Kidney (tissue), 14 donors: Measurements from ENCODE around the gene RNF4. TPM values are rescaled to one million over a fixed set of nuclear protein-coding genes. Genes with fewer than 3 reads are reported as not detected.

Experiments used
- DNase-seq, 5 donors: peaks; one replicate each; pipeline ENCODE4 v3.0.0-alpha.2; 2013 to 2020
- FAIRE-seq: peaks from 2 replicates; lab custom pipeline; 2012; peaks lifted over from hg19 to GRCh38; lab: Jason Lieb, UNC
- H3K27ac ChIP-seq, 2 donors: one replicate each; pipeline ENCODE4 v1.7.0; 2013; ENCODE audit warnings: low read depth in 2 of 2, low read length in 2 of 2, inconsistent platforms in 1 of 2
- H3K27me3 ChIP-seq: one replicate; pipeline ENCODE4 v1.7.1; 2013; ENCODE audit warnings: low read length, inconsistent platforms; ENCODE audit not compliant: control insufficient read depth, insufficient read depth
- H3K36me3 ChIP-seq, 3 donors: one replicate each; pipeline versions ENCODE4 v1.7.0 to v1.7.1; 2013; ENCODE audit warnings: low read length in 3 of 3, control low read depth in 1 of 3, inconsistent platforms in 1 of 3; ENCODE audit not compliant: insufficient read depth in 3 of 3, control insufficient read depth in 2 of 3
- H3K4me1 ChIP-seq, 3 donors: one replicate each; pipeline versions ENCODE4 v1.7.0 to v1.7.1; 2013; ENCODE audit warnings: low read length in 3 of 3, inconsistent platforms in 1 of 3, low read depth in 1 of 3; ENCODE audit not compliant: control insufficient read depth in 2 of 3, insufficient read depth in 2 of 3
- H3K4me3 ChIP-seq, 3 donors: one replicate each; pipeline versions ENCODE4 v1.7.0 to v1.8.1; 2013; ENCODE audit warnings: low read length in 3 of 3, control low read depth in 1 of 3, inconsistent platforms in 1 of 3
- H3K9ac ChIP-seq, 3 donors: one replicate each; pipeline versions ENCODE4 v1.7.0 to v1.7.1; 2013; ENCODE audit warnings: low read length in 3 of 3, control low read depth in 1 of 3, inconsistent platforms in 1 of 3
- H3K9me3 ChIP-seq, 3 donors: one replicate each; pipeline versions ENCODE4 v1.7.0 to v1.7.1; 2013; ENCODE audit warnings: low read length in 3 of 3, control low read depth in 1 of 3, inconsistent platforms in 1 of 3; ENCODE audit not compliant: control insufficient read depth in 2 of 3, insufficient read depth in 1 of 3
- intact Hi-C: fragments of 100-400 bp; cut with DNase I; formaldehyde crosslinking; loops from one replicate; pipeline ENCODE4 v1.11.1; 2022
- polyA plus RNA-seq: library from polyadenylated mRNA; stranded (reverse); fragments of 350-450 nt; fragmentation: Illumina TruSeq; extraction: RNeasy Lipid Tissue Mini Kit (QIAGEN cat#74804); gene quantifications from one replicate; pipeline ENCODE4 v1.2.3, GENCODE V29; 2014; ENCODE audit warnings: low read depth, low replicate concordance; ENCODE audit not compliant: insufficient read depth
- total RNA-seq: library from RNA; stranded (reverse); fragmentation: NEBNext Ultra II Directional; extraction: Animal tissue kit (Norgen Biotek cat#: 25700); gene quantifications from one replicate; pipeline ENCODE4 v1.2.1, GENCODE V29; 2021
- TF ChIP-seq, protein P1 (sequence below): IDR thresholded peaks from 3 replicates; pipeline ENCODE4 v1.5.1; 2012; ENCODE audit warnings: mild to moderate bottlenecking, moderate library complexity, borderline replicate concordance; ENCODE audit not compliant: insufficient read depth; ENCODE audit errors: extremely low read depth
- donor health status: control.
- donor health status: control.
- donor health status: control.
- donor health status: control.
- donor health status: control.
- donor health status: DM: yes; HTN: yes; CAD: no.
- donor health status: Normal renal cell carcinoma (clear cell type).

The RNF4 gene
- total and polyA plus RNA-seq, 2 donors from 2014 or later = 24.2 to 61.5 TPM

DNA sequence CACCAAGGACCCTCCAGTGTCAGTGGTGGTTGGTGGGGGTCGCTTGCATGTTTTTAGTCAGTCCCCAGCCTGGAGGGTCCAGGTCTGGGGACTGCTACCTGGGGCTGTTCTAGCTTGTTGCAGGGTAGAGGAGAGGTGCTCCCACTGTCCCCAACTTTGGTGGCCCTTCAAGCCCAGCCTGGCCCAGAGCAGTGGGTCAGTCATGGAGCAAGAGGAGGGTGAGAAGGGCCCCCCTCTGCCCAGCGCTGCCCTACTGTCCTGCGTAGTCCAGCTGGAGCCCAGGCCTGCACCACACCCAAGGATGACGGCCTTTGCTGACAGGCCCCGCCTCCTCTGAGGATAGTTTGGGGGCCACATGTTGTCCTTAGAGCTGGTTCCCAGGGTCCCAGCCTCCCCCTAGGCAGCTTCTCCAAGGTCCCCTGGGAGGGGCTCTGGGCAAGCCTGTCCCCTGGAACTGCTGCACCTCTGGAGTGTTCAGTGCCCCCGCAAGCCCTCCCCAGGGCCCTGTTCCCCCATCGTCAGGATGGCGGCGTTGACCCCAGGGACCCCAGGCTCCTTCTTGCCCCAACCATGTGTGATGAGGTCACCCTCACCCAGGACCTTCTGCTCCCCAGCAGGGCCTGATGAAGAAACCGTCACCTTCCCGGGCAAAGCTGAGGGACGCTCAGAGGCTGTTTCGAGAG is 43.4 kb upstream of the RNF4 start:
- Histone ChIP-seq H3K27ac (no peak overlapping the region), H3K27me3 (no peaks in the 10 kb centered on the region), H3K9ac (no peak overlapping the region), H3K9me3 (no peaks in the 10 kb centered on the region), H3K4me3 (no peak overlapping the region), H3K36me3 (no peaks in the 10 kb centered on the region), H3K4me1 (no peaks in the 10 kb centered on the region)
- intact Hi-C loops = no loop called here
- TF ChIP-seq, protein P1, sequence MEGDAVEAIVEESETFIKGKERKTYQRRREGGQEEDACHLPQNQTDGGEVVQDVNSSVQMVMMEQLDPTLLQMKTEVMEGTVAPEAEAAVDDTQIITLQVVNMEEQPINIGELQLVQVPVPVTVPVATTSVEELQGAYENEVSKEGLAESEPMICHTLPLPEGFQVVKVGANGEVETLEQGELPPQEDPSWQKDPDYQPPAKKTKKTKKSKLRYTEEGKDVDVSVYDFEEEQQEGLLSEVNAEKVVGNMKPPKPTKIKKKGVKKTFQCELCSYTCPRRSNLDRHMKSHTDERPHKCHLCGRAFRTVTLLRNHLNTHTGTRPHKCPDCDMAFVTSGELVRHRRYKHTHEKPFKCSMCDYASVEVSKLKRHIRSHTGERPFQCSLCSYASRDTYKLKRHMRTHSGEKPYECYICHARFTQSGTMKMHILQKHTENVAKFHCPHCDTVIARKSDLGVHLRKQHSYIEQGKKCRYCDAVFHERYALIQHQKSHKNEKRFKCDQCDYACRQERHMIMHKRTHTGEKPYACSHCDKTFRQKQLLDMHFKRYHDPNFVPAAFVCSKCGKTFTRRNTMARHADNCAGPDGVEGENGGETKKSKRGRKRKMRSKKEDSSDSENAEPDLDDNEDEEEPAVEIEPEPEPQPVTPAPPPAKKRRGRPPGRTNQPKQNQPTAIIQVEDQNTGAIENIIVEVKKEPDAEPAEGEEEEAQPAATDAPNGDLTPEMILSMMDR = no peak
- DNase-seq (peak in 1 of 5 donors; percentile 60), FAIRE-seq (no peak)

DNA sequence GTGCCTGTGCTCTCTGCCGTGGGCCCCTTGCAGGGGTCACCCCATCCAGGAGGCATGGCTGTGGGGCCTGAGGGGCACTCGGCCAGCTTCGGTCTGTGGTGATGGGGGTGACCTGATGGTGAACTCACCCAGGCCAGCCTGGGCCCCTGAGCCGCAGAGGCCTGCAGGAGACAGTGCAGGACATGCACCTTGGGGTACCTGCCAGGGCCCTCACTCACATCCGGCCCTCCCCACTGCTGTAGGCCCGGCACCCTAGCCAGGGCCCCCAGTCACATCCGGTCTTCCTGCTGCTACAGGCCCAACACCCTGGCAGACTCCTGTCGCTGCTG is 42.9 kb upstream of the RNF4 start:
- Histone ChIP-seq H3K9me3 (no peaks in the 10 kb centered on the region), H3K9ac (no peak overlapping the region), H3K36me3 (no peaks in the 10 kb centered on the region), H3K27me3 (no peaks in the 10 kb centered on the region), H3K4me1 (no peaks in the 10 kb centered on the region), H3K4me3 (no peak overlapping the region), H3K27ac (no peak overlapping the region)
- intact Hi-C loops = no loop called here
- TF ChIP-seq, protein P1 = no peak
- DNase-seq (peak in 1 of 5 donors; percentile 64), FAIRE-seq (no peak)

DNA sequence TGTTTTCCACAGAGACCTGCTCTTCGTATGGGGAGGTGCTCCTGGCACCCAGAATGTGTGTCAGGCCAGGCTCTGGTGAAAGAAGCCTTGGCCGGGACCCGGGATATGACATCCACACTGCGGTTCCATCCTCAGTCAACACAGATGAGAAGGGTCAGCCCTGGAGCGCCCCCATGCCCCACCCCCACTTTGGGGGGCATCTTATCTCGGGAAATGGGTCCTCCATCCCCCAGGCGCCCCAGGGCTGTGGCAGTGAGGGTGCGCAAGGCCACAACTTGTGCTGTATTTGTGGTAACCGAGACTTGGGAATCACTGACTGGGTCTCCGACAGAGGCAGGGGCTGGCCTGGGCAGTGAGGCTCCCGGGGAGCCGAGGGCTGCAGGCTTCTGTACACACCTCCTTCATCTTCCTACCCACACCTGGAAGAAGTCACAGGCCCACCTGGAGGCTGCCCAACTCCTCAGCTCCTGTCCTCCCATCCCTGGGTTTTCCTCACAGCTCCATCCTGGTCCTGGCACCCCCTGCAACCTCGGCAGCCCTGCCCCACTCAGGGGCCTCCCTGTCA is 42.1 kb upstream of the RNF4 start:
- TF ChIP-seq, protein P1 = no peak
- Histone ChIP-seq H3K27ac (no peak overlapping the region), H3K27me3 (no peaks in the 10 kb centered on the region), H3K4me3 (no peak overlapping the region), H3K9ac (no peak overlapping the region), H3K9me3 (no peaks in the 10 kb centered on the region), H3K4me1 (no peaks in the 10 kb centered on the region), H3K36me3 (no peaks in the 10 kb centered on the region)
- FAIRE-seq = no peak
- DNase-seq = peak in 1 of 5 donors; percentile 49
- intact Hi-C loops = no loop called here
